CD4-positive, alpha-beta T cell (primary cell): ENCODE results near the gene OR6X1. TPM values are rescaled to one million over a fixed set of nuclear protein-coding genes. Genes with fewer than 3 reads are reported as not detected.

Source experiments
- ATAC-seq: fragments of 200-7000 bp; cut with Tn5 transposase; one replicate; pipeline ENCODE4 v1.10.0; 2022; ENCODE audit warnings: mild to moderate bottlenecking; ENCODE audit not compliant: poor library complexity
- CTCF ChIA-PET: fragments of 350-600 bp; sonication (Branson Sonifier 250); formaldehyde crosslinking; loops from one replicate; lab custom pipeline; 2021; ENCODE audit warnings: antibody characterized with exemption, inconsistent platforms; lab: Charles Lee
- POLR2A ChIA-PET: fragments of 350-600 bp; sonication (Branson Sonifier 250); formaldehyde crosslinking; loops from one replicate; lab custom pipeline; 2021; ENCODE audit warnings: antibody characterized with exemption, inconsistent platforms; lab: Charles Lee
- DNase-seq, 14 experiments: peaks; one replicate each; pipeline ENCODE4 v3.0.0-alpha.2; 2013 to 2020; ENCODE audit warnings: mixed read lengths in 2 of 14
- H3K27ac ChIP-seq, 2 donors: one replicate each; pipeline versions ENCODE4 v1.5.1 to v1.7.0; 2013; ENCODE audit warnings: low read length in 2 of 2, low read depth in 1 of 2, mild to moderate bottlenecking in 1 of 2
- H3K27me3 ChIP-seq, 2 experiments: 1 replicate in 1 of 2; 2 replicates in 1 of 2; pipeline versions ENCODE4 v1.6.1 to v1.7.0; 2013; ENCODE audit warnings: low read length in 2 of 2, control low read depth in 1 of 2, mild to moderate bottlenecking in 1 of 2, moderate library complexity in 1 of 2; ENCODE audit not compliant: insufficient read depth in 2 of 2, control insufficient read depth in 1 of 2
- H3K36me3 ChIP-seq: one replicate; pipeline ENCODE4 v1.6.1; 2013; ENCODE audit warnings: low read length, control low read depth; ENCODE audit not compliant: insufficient read depth
- H3K4me1 ChIP-seq: one replicate; pipeline ENCODE4 v1.6.1; 2013; ENCODE audit warnings: low read length, control low read depth; ENCODE audit not compliant: insufficient read depth
- H3K4me3 ChIP-seq: one replicate; pipeline ENCODE4 v1.5.1; 2013; ENCODE audit warnings: mild to moderate bottlenecking, low read length, moderate library complexity
- H3K9me3 ChIP-seq, 2 experiments: 1 replicate in 1 of 2; 2 replicates in 1 of 2; pipeline versions ENCODE4 v1.6.1 to v1.7.0; 2013; ENCODE audit warnings: low read length in 2 of 2, mild to moderate bottlenecking in 2 of 2, control low read depth in 1 of 2, moderate library complexity in 1 of 2; ENCODE audit not compliant: control insufficient read depth in 1 of 2, insufficient read depth in 1 of 2
- H3K27ac Mint-ChIP-seq: one replicate; pipeline ENCODE4 v1.8.0; 2020; ENCODE audit warnings: mixed read lengths
- H3K27me3 Mint-ChIP-seq: one replicate; pipeline ENCODE4 v1.8.0; 2021; ENCODE audit warnings: mixed read lengths
- H3K36me3 Mint-ChIP-seq: one replicate; pipeline ENCODE4 v1.8.0; 2021; ENCODE audit warnings: low read depth, mixed read lengths
- H3K4me1 Mint-ChIP-seq: one replicate; pipeline ENCODE4 v1.8.0; 2021; ENCODE audit warnings: low read depth, mixed read lengths
- H3K4me3 Mint-ChIP-seq: one replicate; pipeline ENCODE4 v1.8.0; 2020; ENCODE audit warnings: mild to moderate bottlenecking, mixed read lengths
- H3K9me3 Mint-ChIP-seq: one replicate; pipeline ENCODE4 v1.8.0; 2020; ENCODE audit warnings: mixed read lengths
- CTCF ChIP-seq: fragments of 200-600 bp; IDR thresholded peaks from one replicate; pipeline ENCODE4 v1.8.0; 2022; ENCODE audit warnings: antibody characterized with exemption, mild to moderate bottlenecking
- intact Hi-C, 2 experiments: fragments of 100-400 bp; cut with DNase I in 1 of 2; cut with micrococcal nuclease in 1 of 2; formaldehyde crosslinking; loops; one replicate each; pipeline versions ENCODE4 v1.15.1 to v1.9.0; 2023 to 2025; cut with DNase I, micrococcal nuclease
- total RNA-seq, 174 experiments: library from RNA in 2 of 174; stranded (reverse) in 2 of 174; gene quantifications; one replicate each; pipeline ENCODE4 v1.2.3 and lab custom pipeline; 2021 to 2026

Gene OR6X1
- total RNA-seq, 2 experiments from 2014 or later = not detected

DNA sequence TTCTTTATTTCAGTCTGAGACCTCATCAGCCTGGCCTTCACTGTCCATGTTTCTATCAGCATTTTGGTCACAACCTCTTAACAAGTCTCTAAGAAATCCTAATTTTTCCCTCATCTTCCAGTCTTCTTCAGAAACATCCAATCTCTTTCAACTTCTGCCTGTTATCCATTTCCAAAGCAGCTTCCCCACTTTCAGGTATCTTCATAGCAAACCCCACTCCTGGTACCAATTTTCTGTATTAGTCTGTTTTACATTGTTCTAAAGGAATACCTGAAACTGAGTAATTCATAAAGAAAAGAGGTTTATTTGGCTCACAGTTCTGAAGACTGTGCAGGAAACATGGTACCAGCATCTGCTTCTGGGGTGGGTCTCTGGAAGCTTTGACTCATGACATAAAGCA lies 8.1 kb upstream of the OR6X1 start:
- no peaks in the 10 kb centered on the region for H3K4me1 Mint-ChIP-seq
- Histone ChIP-seq H3K27ac (no peak overlapping the region), H3K9me3 (peaks cover 6 to 16% of the 10 kb centered on the region in 2 experiments), H3K36me3 (no peaks in the 10 kb centered on the region), H3K4me3 (no peak overlapping the region), H3K4me1 (no peaks in the 10 kb centered on the region), H3K27me3 (peaks cover 0 to 3% of the 10 kb centered on the region in 2 experiments)
- intact Hi-C loops = no loop called here
- peaks cover 22% of the 10 kb centered on the region for H3K27me3 Mint-ChIP-seq
- ChIA-PET CTCF (no interaction called here), POLR2A (no interaction called here)
- TF ChIP-seq CTCF = no peak
- H3K27ac Mint-ChIP-seq = no peak overlapping the region
- ATAC-seq (no peak), DNase-seq (no peak)
- no peaks in the 10 kb centered on the region for H3K36me3 Mint-ChIP-seq
- H3K9me3 Mint-ChIP-seq = peaks cover 11% of the 10 kb centered on the region
- H3K4me3 Mint-ChIP-seq = no peak overlapping the region

- peaks cover 11% of the 10 kb centered on the region for H3K9me3 Mint-ChIP-seq
- Histone ChIP-seq H3K36me3 (no peaks in the 10 kb centered on the region), H3K4me1 (no peaks in the 10 kb centered on the region), H3K27me3 (peaks cover 0 to 3% of the 10 kb centered on the region in 2 experiments), H3K4me3 (no peak overlapping the region), H3K27ac (no peak overlapping the region), H3K9me3 (peaks cover 6 to 16% of the 10 kb centered on the region in 2 experiments)
- H3K27me3 Mint-ChIP-seq = peaks cover 28% of the 10 kb centered on the region
- H3K27ac Mint-ChIP-seq = no peak overlapping the region
- no peak overlapping the region for H3K4me3 Mint-ChIP-seq
- no peaks in the 10 kb centered on the region for H3K36me3 Mint-ChIP-seq
- TF ChIP-seq CTCF = no peak
- CTCF ChIA-PET = no interaction called here
- intact Hi-C loops = no loop called here
- no peak for DNase-seq
- no peak for ATAC-seq
- H3K4me1 Mint-ChIP-seq = no peaks in the 10 kb centered on the region
- POLR2A ChIA-PET = no interaction called here
These were observed 6.6 kb upstream of the OR6X1 start for GRCh38 chr11:123760894-123761293.

DNA sequence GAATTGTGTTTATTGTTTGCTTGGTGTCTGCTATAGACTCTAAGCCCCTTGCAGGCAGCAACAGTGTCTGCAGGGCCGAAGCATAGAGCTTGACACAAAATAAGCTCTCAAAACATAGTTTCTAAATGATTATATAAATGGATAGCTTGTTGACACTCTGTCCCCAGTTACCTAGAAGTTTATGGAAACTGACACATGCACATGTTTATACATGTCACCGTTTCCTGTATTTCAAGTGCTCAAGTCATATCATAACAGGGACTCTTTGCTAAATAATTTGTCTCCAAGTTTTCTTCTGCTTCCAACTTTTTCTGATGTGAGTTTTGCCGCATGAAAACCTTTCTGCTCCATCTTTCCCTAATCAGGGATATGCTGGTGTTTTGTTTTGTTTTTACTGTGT lies 3.7 kb upstream of the OR6X1 start:
- Mint-ChIP-seq H3K27ac (no peak overlapping the region), H3K4me3 (no peak overlapping the region), H3K36me3 (no peaks in the 10 kb centered on the region), H3K9me3 (peaks cover 5% of the 10 kb centered on the region), H3K27me3 (peaks cover 37% of the 10 kb centered on the region), H3K4me1 (no peaks in the 10 kb centered on the region)
- Histone ChIP-seq H3K9me3 (peaks cover 6 to 16% of the 10 kb centered on the region in 2 experiments), H3K27ac (no peak overlapping the region), H3K4me1 (no peaks in the 10 kb centered on the region), H3K4me3 (no peak overlapping the region), H3K27me3 (peaks cover 0 to 3% of the 10 kb centered on the region in 2 experiments), H3K36me3 (no peaks in the 10 kb centered on the region)
- POLR2A ChIA-PET = no interaction called here
- intact Hi-C loops = no loop called here
- TF ChIP-seq CTCF = no peak
- CTCF ChIA-PET = no interaction called here
- no peak for DNase-seq
- no peak for ATAC-seq
